Lower leg skin (tissue), 3 donors: ENCODE data around the gene WFDC11.
"Not testable (repeated sequence)": the region's sequence is repeated elsewhere in the genome, so short reads cannot be mapped to it uniquely, and the experiment has no call there.

Experiments used
- POLR2A ChIP-seq, 2 donors: fragments of 450-650 bp; IDR thresholded peaks; one replicate each; pipeline ENCODE4 v1.6.1; 2016 to 2017; ENCODE audit warnings: antibody characterized with exemption in 2 of 2, mild to moderate bottlenecking in 1 of 2, moderate library complexity in 1 of 2
- TF ChIP-seq, protein P1 (sequence below), 3 donors: fragments of 450-650 bp; IDR thresholded peaks; one replicate each; pipeline ENCODE4 v1.5.1; 2016; ENCODE audit warnings: antibody characterized with exemption in 3 of 3, mild to moderate bottlenecking in 3 of 3, moderate library complexity in 2 of 3

- TF ChIP-seq, protein P1, sequence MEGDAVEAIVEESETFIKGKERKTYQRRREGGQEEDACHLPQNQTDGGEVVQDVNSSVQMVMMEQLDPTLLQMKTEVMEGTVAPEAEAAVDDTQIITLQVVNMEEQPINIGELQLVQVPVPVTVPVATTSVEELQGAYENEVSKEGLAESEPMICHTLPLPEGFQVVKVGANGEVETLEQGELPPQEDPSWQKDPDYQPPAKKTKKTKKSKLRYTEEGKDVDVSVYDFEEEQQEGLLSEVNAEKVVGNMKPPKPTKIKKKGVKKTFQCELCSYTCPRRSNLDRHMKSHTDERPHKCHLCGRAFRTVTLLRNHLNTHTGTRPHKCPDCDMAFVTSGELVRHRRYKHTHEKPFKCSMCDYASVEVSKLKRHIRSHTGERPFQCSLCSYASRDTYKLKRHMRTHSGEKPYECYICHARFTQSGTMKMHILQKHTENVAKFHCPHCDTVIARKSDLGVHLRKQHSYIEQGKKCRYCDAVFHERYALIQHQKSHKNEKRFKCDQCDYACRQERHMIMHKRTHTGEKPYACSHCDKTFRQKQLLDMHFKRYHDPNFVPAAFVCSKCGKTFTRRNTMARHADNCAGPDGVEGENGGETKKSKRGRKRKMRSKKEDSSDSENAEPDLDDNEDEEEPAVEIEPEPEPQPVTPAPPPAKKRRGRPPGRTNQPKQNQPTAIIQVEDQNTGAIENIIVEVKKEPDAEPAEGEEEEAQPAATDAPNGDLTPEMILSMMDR (IDR thresholded peaks at IDR 0.05) = not testable (repeated sequence)
- TF ChIP-seq POLR2A (IDR thresholded peaks at IDR 0.05) = not testable (repeated sequence)
These were observed 24.2 kb downstream of the WFDC11 start for GRCh38 chr20:45645869-45646268.
